Omental fat pad (tissue), 4 donors: Measurements from ENCODE around the gene CIITA. TPM values are rescaled to one million over a fixed set of nuclear protein-coding genes. Genes with fewer than 3 reads are reported as not detected.
A peak's percentile ranks its signal among the peaks of the same experiment; 100 is the strongest.
"Not testable (repeated sequence)": the region's sequence is repeated elsewhere in the genome, so short reads cannot be mapped to it uniquely, and the experiment has no call there.

Experiments
- ATAC-seq: fragments of 150-250 bp; one replicate; pipeline ENCODE4 v1.9.1; 2016; ENCODE audit warnings: mild to moderate bottlenecking, moderate library complexity; ENCODE audit not compliant: low FRiP score
- DNase-seq: peaks from one replicate; pipeline ENCODE4 v3.0.0-alpha.2; 2019; ENCODE audit warnings: low spot score
- total RNA-seq, 4 donors: library from RNA; depleted of rRNA; stranded (reverse); fragments of >200 nt; gene quantifications; one replicate each; pipeline ENCODE4 v1.1.0, GENCODE V29; 2016
- TF ChIP-seq, protein P1 (sequence below), 3 donors: fragments of 450-650 bp; IDR thresholded peaks; one replicate each; pipeline ENCODE4 v1.5.1; 2016 to 2017; ENCODE audit warnings: antibody characterized with exemption in 3 of 3, mild to moderate bottlenecking in 3 of 3, moderate library complexity in 2 of 3

Gene CIITA
- total RNA-seq, 4 donors from 2014 or later: 3.2 to 101 (median 11.2) TPM

- ATAC-seq: no peak
- TF ChIP-seq, protein P1, sequence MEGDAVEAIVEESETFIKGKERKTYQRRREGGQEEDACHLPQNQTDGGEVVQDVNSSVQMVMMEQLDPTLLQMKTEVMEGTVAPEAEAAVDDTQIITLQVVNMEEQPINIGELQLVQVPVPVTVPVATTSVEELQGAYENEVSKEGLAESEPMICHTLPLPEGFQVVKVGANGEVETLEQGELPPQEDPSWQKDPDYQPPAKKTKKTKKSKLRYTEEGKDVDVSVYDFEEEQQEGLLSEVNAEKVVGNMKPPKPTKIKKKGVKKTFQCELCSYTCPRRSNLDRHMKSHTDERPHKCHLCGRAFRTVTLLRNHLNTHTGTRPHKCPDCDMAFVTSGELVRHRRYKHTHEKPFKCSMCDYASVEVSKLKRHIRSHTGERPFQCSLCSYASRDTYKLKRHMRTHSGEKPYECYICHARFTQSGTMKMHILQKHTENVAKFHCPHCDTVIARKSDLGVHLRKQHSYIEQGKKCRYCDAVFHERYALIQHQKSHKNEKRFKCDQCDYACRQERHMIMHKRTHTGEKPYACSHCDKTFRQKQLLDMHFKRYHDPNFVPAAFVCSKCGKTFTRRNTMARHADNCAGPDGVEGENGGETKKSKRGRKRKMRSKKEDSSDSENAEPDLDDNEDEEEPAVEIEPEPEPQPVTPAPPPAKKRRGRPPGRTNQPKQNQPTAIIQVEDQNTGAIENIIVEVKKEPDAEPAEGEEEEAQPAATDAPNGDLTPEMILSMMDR (IDR thresholded peaks at IDR 0.05): no peak
- DNase-seq: no peak
Observed at GRCh38 chr16:10920726-10921427, 43.9 kb downstream of the CIITA start.

- TF ChIP-seq, protein P1 (IDR thresholded peaks at IDR 0.05): no peak
- ATAC-seq: peak; percentile 8
- no peak for DNase-seq
Observed at GRCh38 chr16:10921536-10922327, 44.7 kb downstream of the CIITA start.

DNA sequence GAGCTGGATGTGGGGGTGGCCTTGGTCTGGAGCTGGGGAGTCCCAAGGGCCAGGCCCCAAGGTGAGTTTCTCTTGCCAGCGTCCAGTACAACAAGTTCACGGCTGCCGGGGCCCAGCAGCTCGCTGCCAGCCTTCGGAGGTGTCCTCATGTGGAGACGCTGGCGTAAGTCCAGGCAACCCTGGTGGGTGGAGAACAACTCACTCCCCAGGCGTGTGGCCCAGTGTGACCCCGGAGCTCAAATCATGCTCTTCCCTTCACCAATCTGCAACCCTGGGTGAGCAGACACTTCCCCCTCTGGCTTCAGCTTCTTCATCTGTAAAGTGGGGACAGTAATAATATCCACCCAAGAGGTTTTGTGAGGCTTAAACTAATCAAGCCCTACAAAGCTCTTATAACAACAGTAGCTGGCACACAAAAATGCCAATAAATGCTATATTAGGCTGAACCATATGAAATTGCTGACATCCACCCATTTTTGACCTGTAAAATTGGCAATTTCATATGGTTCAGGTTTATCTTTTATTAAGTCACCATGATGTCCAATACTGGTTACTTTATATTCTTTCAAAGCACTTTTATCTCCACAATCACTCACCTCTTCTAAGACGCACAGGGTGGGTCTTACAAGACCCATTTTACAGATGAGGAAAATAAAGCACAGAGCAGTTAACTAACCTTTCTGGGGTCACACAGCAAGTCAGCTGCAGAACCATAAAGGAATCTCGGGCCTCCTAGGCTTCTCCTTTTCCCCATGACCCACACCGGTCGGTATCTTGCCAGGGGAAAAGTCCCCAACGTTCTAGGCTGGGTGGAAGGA lies 45.5 kb downstream of the CIITA start:
- TF ChIP-seq, protein P1 (IDR thresholded peaks at IDR 0.05): no peak
- peak; percentile 57 for ATAC-seq
- DNase-seq: peak; percentile 80

GRCh38 chr16:10923146-10923649 lies 46.2 kb downstream of the CIITA start:
- ATAC-seq (no peak), DNase-seq (no peak)
- TF ChIP-seq, protein P1 (IDR thresholded peaks at IDR 0.05): no peak

DNA sequence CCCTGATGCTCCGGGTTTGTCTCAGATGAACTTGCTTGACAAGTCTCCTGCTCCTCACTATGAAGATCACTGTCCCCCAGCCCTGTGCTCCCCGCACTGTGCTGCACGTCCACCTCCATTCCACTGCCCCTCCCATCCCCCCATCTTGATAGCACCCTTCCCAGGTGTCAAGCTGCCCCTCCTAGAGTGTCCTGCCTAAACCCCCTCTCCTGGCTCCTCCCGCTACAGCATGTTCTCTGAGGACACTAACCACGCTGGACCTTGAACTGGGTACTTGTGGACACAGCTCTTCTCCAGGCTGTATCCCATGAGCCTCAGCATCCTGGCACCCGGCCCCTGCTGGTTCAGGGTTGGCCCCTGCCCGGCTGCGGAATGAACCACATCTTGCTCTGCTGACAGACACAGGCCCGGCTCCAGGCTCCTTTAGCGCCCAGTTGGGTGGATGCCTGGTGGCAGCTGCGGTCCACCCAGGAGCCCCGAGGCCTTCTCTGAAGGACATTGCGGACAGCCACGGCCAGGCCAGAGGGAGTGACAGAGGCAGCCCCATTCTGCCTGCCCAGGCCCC lies 46.7 kb downstream of the CIITA start:
- DNase-seq (no peak), ATAC-seq (no peak)
- TF ChIP-seq, protein P1 (IDR thresholded peaks at IDR 0.05): no peak

- DNase-seq, ATAC-seq: not testable (repeated sequence)
Observed at GRCh38 chr16:10925285-10925684, 48.3 kb downstream of the CIITA start.

DNA sequence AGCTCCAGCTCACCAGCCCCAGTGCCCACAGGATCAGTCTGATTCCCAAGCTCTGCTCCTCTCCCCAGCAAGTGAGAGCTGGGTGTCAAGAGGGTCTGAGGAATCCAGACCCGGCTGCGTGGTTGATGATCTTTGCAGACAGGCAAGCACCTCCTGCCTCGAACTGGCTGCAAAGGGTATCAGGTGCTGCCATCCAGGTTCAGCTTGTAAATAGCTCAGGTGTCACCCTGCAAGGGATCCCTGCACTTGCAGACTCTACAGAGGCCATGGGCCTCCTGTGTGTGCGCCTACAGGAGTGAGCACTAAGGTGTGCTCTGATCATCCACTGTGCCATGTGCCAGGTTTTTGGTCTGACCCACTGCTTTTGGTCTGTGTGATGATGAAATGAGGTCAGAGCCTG lies 49.1 kb downstream of the CIITA start:
- TF ChIP-seq, protein P1 (IDR thresholded peaks at IDR 0.05): no peak

More for the DNA sequence above, 49.1 kb downstream of the CIITA start:
- ATAC-seq (no peak), DNase-seq (no peak)
